NCI-H2227 treated with DMSO at 0.1 percent for 48 hours (cell line): Measurements from ENCODE around the gene OR5K4.
"Not testable (repeated sequence)": the region's sequence is repeated elsewhere in the genome, so short reads cannot be mapped to it uniquely, and the experiment has no call there.

Experiments used
- DNase-seq: peaks from one replicate; lab custom pipeline; 2025; lab: John Stamatoyannopoulos, UW

OR5K4 gene

DNA sequence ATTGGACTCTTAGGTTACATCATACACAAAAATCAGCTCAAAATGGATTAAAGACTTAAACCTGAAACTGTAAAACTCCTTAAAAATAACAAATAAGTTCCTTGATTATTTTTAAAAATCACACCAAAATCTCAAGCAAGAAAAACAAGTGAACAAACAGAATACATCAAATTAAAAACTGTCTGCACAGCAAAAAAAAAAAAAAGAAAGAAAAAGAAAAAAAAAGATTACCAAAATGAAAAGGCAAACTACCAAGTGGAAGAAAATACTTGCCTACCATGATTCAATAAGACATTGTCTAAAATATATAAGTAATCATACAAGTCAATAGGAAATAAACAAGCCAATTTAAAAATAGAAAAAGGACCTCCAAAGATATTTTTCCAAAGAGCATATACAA lies 17.5 kb downstream of the OR5K4 start:
- no peak for DNase-seq

DNA sequence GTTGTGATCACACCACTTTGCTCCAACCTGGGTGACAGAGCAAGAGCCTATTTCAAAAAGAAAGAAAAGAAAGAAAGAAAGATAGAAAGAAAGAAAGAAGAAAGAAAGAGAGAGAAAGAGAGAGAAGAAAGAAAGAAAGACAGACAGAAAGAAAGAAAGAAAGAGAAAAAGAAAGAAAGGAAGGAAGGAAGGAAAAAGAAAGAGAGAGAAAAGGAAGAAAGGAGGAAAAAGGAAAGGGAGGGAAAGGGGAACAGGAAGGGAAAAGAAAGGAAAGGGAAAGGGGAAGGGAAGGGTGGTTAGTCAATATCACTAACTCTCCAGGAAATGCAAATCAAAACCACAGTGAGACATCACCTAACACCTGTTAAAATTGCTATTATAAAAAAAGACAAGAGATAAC lies 18.2 kb downstream of the OR5K4 start:
- no peak for DNase-seq

DNA sequence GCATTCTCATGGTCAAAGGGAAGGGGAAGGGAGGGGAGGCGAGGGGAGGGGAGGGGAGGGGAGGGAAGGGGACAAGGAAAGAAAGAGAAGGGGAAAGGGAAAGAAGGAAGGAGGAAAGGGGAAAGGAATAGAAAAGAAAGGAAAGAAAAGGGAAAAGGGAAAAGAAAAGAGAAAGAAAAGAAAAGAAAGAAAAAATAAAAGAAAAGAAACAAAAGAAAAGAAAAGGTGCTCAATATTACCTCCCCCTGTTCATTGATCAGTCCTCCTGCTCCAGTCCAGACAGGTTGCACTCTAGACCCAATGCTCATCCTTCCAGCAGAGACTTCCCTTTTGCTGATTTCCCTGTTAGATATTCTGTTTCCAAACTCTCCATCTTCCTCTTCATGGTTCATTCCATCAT lies 18.8 kb downstream of the OR5K4 start:
- no peak for DNase-seq

DNA sequence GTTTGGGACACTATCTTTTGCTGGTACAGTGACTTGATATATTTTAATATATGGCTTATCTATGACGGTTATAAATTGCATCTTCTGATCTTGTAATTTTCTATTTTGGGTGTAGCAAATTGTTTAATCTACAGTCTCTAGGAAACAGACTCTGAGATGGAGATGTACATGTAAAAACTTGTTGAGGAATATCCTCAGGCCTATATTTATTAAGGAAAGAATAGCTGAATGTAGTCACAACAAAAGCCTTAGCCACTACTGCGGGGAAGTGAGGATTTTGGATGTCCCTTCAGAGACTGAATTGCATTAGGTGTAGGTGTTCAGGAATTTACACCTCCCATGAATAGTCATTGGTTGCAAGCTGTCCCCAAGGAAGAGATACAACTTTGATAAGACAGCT lies 23.0 kb downstream of the OR5K4 start:
- no peak for DNase-seq

DNA sequence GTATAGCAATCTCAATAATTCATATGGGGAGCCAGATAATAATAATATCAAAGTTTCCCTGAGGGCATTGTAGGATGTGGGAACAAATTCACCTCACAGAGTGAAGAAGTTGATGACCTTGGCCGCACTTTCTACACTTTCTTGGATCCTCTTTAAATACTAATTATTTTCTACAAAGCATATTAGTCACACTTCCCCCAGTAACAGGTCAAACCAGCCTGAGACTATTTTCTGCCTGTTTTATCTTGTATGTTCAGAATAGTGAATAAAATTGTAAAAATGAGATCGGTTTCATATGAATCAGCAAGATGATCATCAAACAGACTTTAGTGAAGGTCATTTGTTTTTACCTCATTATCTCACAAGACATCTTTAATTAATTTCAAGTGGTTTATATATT lies 34.5 kb downstream of the OR5K4 start:
- no peak for DNase-seq

DNA sequence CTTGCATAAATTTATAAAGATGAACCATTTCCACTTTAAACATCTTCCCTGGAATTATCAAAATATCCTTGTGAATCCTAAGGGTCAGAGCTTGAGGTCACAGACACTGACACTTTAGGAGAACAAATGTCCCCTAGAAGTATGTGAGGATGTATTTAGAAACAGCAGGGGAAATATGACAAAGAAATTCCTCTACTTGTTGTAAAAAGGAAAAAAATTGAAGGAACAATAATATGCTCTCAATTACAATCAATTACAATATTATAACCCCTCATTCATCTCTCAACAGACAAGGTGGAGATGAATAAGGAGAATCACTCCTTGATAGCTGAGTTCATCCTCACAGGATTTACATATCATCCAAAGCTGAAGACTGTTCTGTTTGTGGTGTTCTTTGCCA lies 36.7 kb downstream of the OR5K4 start, which contains the start of gene OR5K3:
TSS of gene OR5K3 (plus strand) at position 301 of the 400 bp plus-strand sequence. CDS start at position 301, 0 bp downstream.
- DNase-seq = no peak

DNA sequence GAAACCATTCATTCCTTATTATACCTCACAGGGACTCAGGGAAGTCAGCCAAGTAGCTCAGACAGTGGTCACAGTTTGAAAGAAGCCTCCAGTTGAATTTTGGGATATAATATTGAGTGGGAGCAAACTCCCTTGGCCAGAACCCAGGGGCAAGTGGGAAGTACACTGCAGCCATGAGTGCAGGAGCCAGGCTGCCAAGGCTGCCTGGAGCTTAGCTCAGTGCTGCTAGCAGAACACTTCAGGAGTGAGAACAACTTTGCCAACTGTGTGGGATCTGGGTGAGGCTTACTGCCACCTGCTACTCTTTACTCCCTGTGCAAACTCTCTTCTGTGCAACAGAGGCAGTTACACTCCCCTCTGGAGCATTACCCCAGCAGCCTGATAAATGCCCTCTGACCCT lies 41.4 kb downstream of the OR5K4 start:
- DNase-seq = no peak

DNA sequence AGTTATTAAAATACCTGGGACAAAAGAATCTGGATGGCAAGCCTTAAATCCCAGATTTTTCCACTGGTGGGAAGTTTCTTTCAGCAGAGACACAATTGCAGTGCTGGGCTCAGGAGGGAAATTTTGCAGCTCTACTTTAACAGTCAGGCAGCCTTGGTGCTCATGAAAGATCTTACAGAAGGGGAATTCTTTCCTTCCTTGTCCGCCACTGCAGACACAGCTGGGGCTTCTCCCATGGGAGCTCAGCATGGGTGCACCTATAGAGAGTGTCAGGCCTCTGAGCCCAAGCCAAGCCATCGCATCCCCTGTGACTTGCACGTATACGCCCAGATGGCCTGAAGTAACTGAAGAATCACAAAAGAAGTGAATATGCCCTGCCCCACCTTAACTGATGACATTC lies 42.8 kb downstream of the OR5K4 start:
- not testable (repeated sequence) for DNase-seq

DNA sequence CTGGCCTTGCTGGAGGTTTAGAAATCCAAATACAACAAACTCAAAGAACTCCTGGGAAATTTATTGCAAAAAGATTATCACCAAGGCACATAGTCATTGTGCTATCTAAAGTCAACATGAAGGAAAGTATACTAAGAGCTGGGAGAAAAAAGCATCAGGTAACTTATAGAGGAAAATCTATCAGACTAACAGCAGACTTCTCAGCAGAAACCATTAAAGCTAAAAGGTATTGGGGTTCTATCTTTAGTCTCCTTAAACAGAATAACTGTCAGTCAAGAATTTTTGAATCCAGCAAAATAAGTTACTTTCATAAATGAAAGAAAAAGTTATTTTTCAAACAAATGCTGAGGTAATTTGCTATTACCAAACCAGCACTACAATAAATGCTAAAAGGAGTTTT lies 44.9 kb downstream of the OR5K4 start:
- DNase-seq = no peak

DNA sequence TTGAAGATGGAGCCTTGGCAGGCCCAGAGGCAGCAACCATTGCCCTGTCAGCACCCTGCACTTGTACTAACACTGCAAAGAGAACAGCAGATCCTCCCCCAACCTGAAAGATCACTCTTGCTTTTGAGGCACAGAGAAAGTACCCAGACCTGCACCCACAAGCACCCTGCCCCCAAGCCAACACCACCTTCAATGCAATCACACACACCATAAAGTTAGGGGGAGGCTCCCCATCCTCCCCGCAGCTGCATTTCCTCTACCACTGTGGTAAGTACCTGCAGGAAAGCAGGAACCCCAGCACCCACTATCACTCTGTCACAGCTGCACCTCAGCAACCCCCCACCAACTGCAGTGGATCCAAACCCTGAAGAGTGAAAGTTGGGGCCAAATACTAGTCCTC lies 48.9 kb downstream of the OR5K4 start:
- no peak for DNase-seq

DNA sequence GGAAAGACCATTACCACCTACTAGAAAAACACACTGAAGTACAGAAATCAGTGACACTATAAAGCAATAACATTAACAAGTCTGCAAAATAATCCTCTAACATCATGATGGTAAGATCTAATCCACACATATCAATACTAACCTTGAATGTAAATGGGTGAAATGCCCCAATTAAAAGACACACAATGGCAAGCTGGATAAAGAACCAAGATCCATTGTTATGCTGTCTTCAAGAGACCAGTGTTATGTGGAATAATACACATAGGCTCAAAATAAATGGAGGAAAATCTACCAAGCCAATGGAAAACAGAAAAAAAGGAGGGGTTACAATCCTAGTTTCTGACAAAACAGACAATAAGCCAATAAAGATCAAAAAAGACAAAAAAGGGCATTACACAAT lies 50.4 kb downstream of the OR5K4 start:
- no peak for DNase-seq
